Activated naive CD8-positive, alpha-beta T cell treated with anti-CD3 and anti-CD28 coated beads for 36 hours (primary cell): ENCODE data around the gene ENOX1. TPM values are rescaled to one million over a fixed set of nuclear protein-coding genes. Genes with fewer than 3 reads are reported as not detected.

ENCODE experiments used
- DNase-seq: peaks from one replicate; pipeline ENCODE4 v3.0.0; 2021
- H3K27ac Mint-ChIP-seq: one replicate; pipeline ENCODE4 v1.8.0; 2022; ENCODE audit warnings: mild to moderate bottlenecking, moderate library complexity, mixed read lengths
- H3K27me3 Mint-ChIP-seq: one replicate; pipeline ENCODE4 v1.8.0; 2022; ENCODE audit warnings: mild to moderate bottlenecking, mixed read lengths
- H3K36me3 Mint-ChIP-seq: one replicate; pipeline ENCODE4 v1.8.0; 2021; ENCODE audit warnings: mild to moderate bottlenecking, mixed read lengths
- H3K4me1 Mint-ChIP-seq: one replicate; pipeline ENCODE4 v1.8.0; 2021; ENCODE audit warnings: mixed read lengths
- H3K4me3 Mint-ChIP-seq: one replicate; pipeline ENCODE4 v1.8.0; 2022; ENCODE audit warnings: mild to moderate bottlenecking, moderate library complexity, mixed read lengths
- H3K9me3 Mint-ChIP-seq: one replicate; pipeline ENCODE4 v1.8.0; 2022; ENCODE audit warnings: mixed read lengths
- total RNA-seq, 2 experiments: library from RNA; stranded (reverse); gene quantifications; one replicate each; pipeline ENCODE4 v1.2.3, GENCODE V29; 2021

Gene ENOX1
- total RNA-seq, 2 experiments from 2014 or later = not detected

DNA sequence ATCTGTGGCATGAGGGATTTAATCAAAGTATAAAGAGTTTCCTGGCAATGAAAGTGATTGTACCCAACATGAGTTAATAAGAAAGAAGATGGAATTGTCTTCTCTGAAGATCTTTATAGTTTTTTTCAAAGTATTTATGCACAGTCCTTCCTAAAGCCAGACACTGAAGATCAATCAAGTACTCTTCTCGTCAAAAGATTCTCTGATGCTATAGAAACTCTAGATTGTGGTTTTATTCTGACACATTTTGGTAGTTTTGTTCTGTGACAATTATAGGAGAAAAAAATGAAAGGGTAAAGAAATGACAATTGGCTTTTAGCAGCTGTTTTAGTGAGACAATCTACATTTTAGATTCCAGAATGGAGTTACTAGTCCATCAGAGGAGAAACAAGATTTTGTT lies 10.4 kb upstream of the ENOX1 start:
- Mint-ChIP-seq H3K27me3 (peaks cover 40% of the 10 kb centered on the region), H3K9me3 (no peaks in the 10 kb centered on the region), H3K4me3 (no peak overlapping the region), H3K27ac (peak overlapping the region; percentile 8), H3K36me3 (no peaks in the 10 kb centered on the region), H3K4me1 (peaks cover 13% of the 10 kb centered on the region)
- DNase-seq = no peak

DNA sequence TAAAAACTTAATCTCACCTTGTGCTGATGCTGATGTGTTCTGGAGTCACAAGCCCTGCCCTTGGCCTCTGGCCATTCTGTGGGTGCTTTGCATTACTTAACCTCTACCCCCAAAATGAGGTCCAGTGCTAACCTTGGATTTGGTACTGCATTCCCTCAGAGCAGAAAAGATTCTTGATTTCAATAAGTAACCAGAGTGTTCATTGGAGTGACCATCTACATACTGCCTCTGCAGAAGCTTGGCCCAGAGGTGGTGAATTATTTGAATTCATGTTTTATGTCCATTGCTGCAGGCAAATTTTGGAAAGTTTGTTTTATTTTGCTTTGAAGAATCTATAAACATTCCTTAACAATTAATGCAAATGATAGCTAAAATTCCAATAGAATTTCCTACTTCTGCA lies 7.6 kb upstream of the ENOX1 start:
- H3K36me3 Mint-ChIP-seq = no peaks in the 10 kb centered on the region
- H3K4me1 Mint-ChIP-seq = peaks cover 13% of the 10 kb centered on the region
- H3K9me3 Mint-ChIP-seq = no peaks in the 10 kb centered on the region
- peaks cover 52% of the 10 kb centered on the region for H3K27me3 Mint-ChIP-seq
- no peak overlapping the region for H3K4me3 Mint-ChIP-seq
- H3K27ac Mint-ChIP-seq = no peak overlapping the region
- no peak for DNase-seq

DNA sequence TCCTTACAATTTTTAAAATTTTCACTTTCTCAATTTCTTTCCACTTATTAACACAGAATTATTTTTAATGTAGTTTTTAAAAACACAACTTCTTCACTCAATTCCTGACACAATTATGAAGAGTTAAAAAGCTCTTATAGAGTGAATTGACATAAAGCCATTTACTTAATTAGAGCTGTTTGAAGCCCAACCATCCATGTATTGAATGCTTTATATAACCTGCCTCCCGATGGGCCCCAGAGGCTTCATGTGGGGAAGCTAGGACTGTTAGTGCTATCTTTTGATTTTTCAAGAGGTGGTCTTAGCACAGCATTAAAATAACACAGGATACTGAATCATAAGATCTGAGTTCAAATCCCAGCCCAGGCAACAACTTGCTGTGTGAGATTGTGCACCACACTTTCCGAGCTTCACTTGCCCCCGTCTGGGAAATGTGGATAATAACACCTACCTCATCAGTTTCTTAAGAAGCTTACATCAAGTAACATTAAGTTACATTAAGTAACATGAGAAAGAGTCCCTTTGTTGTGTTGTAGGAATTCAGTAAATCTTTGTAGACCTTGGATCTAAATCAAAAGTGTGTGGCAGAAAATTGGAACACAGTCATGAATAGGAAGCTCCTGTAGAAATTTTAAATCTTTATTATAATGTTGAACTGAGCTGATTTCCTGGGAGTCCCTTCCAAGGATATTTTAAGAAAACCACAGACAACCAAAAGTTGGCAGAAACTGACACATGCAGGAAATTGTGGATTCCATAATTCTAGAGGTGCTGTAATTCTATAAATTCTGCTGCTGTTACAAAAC lies 5.5 kb upstream of the ENOX1 start:
- H3K27me3 Mint-ChIP-seq = peaks cover 59% of the 10 kb centered on the region
- H3K27ac Mint-ChIP-seq = no peak overlapping the region
- no peak overlapping the region for H3K4me3 Mint-ChIP-seq
- DNase-seq = no peak
- no peaks in the 10 kb centered on the region for H3K36me3 Mint-ChIP-seq
- H3K4me1 Mint-ChIP-seq = peaks cover 11% of the 10 kb centered on the region
- no peaks in the 10 kb centered on the region for H3K9me3 Mint-ChIP-seq

DNA sequence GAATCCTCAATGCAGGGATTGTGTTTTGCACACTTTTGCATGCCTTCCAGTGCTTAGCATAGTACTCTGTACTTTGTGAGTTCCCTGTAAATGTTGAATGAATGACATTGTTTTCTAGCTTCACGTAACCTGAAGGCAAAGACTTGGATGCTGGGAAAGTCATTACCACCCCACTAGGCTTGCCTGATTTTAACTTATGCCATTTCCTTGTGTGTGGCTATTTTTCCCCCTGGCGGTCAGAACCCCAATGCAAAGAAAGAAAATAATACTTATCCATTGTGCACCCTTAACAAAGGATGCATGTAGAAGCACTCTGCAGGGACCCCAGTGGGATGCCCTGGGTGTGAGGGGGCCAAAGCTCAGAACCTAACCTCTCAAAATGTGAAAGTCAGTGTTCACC lies 1.2 kb upstream of the ENOX1 start:
- peaks cover 70% of the 10 kb centered on the region for H3K27me3 Mint-ChIP-seq
- H3K27ac Mint-ChIP-seq = no peak overlapping the region
- peak overlapping the region; percentile 7 for H3K4me3 Mint-ChIP-seq
- H3K4me1 Mint-ChIP-seq = peaks cover 2% of the 10 kb centered on the region
- DNase-seq = no peak
- H3K36me3 Mint-ChIP-seq = no peaks in the 10 kb centered on the region
- no peaks in the 10 kb centered on the region for H3K9me3 Mint-ChIP-seq

DNA sequence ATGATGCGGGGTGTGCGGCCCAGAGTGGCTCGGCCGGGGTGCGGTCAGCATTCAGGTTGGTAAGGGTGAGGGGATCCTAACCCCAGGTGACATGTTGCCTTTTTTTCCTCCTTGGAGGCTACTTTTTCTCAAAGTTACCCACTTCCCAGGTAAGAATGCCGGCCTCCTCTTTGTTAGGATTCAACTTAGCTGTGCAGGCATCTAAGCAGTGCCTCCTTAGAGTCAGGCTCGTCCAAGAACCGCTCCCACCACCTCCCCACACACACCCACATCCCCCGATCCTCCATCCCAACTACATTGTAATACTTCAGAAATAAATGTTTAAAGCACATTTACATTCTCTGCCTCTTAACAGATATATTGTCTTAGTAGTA lies 733 bp upstream of the ENOX1 start:
- peaks cover 65% of the 10 kb centered on the region for H3K27me3 Mint-ChIP-seq

DNA sequence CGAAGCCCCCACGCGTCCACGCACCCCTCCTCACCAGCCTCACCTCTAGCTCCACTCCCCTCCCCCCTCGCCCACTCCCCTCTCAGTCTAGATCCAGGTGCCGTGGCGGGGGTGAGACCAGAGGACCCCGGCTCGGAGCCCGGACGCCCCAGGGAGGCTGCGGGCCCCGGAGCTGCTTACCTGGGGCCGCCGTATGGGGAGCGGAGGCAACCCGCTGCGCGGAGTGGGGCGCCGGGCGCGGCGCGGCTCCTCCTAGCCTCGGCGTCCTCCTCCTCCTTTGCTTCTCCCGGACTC lies 353 bp downstream of the ENOX1 start:
- Mint-ChIP-seq H3K4me3 (no peak overlapping the region), H3K27me3 (peaks cover 66% of the 10 kb centered on the region), H3K4me1 (peaks cover 2% of the 10 kb centered on the region), H3K9me3 (no peaks in the 10 kb centered on the region), H3K27ac (no peak overlapping the region), H3K36me3 (no peaks in the 10 kb centered on the region)
- no peak for DNase-seq

More for the DNA sequence above, 733 bp upstream of the ENOX1 start:
- peaks cover 2% of the 10 kb centered on the region for H3K4me1 Mint-ChIP-seq
- peak overlapping the region; percentile 59 for H3K4me3 Mint-ChIP-seq
- H3K9me3 Mint-ChIP-seq = no peaks in the 10 kb centered on the region
- no peak for DNase-seq
- H3K27ac Mint-ChIP-seq = no peak overlapping the region
- no peaks in the 10 kb centered on the region for H3K36me3 Mint-ChIP-seq

DNA sequence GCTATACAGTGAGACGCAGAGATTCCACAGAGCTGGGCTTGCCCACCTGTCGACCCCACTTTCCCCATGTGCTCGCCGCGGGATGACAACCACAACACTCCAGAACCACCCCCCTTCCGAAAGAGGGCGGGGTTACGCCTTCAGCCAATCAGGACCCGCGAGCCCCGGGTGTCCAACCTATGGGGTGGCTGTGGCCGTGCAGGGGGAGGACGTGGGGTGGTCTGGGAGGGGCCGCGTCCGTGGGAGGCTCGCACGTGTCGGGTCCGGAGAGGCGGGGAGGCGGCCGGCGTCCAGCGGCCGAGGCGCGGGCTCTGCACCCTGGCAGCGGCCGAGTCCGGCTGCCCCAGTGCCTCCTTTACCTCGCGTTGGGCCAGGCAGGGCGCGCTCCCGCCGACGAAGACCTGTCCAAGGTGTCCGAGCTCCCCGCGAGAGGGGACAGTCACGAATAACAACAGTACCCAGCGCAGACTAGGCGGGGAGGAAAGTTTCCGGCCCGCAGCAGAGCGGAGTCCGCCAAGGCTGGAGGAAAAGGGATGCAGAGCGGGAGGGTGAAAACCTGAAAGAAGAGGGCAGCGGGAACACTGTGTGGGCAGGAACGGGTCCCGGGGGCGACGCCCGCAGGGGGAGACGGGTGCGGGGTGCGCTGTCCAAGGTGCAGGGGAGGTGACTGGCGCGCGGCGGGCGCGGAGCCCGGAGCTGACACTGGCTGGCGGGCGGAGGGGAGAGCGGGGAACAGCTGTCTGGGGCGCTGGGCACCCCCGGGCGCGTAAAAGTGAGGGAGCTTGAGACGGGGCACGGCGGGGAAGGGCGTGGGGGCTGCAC lies 911 bp downstream of the ENOX1 start:
- no peak overlapping the region for H3K27ac Mint-ChIP-seq
- H3K4me3 Mint-ChIP-seq = peak overlapping the region; percentile 75
- H3K36me3 Mint-ChIP-seq = no peaks in the 10 kb centered on the region
- peaks cover 67% of the 10 kb centered on the region for H3K27me3 Mint-ChIP-seq
- DNase-seq = peak; percentile 38
- peaks cover 2% of the 10 kb centered on the region for H3K4me1 Mint-ChIP-seq
- no peaks in the 10 kb centered on the region for H3K9me3 Mint-ChIP-seq

DNA sequence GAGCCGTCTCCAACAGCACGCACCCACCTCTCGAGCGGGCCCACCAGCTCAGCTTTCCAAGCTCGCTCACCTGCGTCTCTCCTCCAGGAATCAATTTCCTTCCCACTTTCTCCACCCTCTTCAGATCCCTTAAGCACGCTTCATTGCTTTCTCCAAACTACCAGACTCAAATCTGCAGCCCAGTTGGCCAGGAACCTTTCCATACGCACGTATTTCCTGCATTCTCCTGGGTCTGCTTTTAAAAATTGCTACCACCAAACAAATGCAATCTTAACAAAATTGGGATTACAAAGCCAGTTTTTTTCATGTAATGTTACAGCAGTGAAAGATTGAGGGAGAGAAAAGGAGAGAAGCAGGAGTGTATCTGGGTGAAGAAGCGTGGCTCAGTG lies 1.5 kb downstream of the ENOX1 start:
- Mint-ChIP-seq H3K4me1 (peaks cover 2% of the 10 kb centered on the region), H3K27me3 (peaks cover 63% of the 10 kb centered on the region), H3K27ac (no peak overlapping the region), H3K4me3 (peak overlapping the region; percentile 54), H3K9me3 (no peaks in the 10 kb centered on the region), H3K36me3 (no peaks in the 10 kb centered on the region)
- DNase-seq = no peak

DNA sequence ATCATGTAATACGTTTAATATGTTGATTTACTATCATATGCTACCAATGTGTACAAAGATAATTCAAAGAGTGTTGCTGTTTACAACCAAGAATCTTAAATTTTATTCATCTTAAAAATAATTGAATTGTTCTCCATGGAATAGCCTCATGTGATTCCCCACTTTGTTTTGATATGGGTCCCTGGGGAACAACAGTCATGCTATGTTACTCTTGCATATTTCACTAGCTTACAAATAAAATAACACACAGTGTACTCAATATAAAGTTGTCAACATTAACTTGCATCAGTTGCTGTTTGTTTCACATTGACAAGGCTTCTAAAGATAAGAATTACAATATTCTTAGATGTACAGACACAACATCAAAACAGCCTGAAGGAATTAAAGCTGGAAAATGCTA lies 2.3 kb downstream of the ENOX1 start:
- Mint-ChIP-seq H3K9me3 (no peaks in the 10 kb centered on the region), H3K4me1 (peaks cover 2% of the 10 kb centered on the region), H3K27me3 (peaks cover 63% of the 10 kb centered on the region), H3K27ac (no peak overlapping the region), H3K4me3 (no peak overlapping the region), H3K36me3 (no peaks in the 10 kb centered on the region)
- DNase-seq = no peak

DNA sequence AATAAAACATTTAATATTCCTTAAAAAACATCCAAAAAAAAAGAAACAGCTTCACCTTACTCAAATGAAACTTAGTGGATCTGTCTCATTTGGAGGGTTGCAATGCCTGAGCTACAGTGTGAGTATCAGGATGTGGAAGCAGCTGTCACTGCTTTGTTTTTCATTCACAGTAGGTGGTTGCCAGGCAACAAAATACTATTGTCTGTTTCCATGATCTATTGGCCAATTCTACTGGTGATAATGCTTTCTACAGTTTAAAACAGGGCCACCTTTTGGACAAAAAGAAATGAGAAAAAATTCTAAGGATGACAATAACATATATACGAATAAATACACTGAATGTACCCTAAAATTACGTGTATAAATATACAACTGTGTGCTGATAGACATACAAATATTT lies 3.0 kb downstream of the ENOX1 start:
- H3K27me3 Mint-ChIP-seq = peaks cover 59% of the 10 kb centered on the region
- no peaks in the 10 kb centered on the region for H3K9me3 Mint-ChIP-seq

DNA sequence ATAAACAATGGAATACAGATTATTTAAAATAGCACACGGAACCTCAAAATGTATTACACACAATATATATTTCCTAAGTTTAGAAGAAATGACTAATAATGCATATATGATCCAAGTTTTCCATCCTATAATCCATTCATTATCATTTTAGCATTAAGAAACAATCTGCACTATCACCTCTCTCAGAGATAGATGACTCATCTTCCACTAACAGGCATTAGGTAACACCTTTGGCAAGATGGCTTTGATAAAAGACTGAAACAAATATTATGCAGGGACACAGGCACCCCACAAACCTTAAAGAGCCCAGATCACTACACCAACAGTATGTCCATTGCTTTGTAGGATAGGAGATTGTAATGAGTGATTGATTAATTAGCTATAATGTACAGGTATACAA lies 4.1 kb downstream of the ENOX1 start:
- Mint-ChIP-seq H3K4me1 (peaks cover 2% of the 10 kb centered on the region), H3K9me3 (no peaks in the 10 kb centered on the region), H3K4me3 (no peak overlapping the region), H3K36me3 (no peaks in the 10 kb centered on the region), H3K27me3 (peaks cover 58% of the 10 kb centered on the region), H3K27ac (no peak overlapping the region)
- no peak for DNase-seq

More for the DNA sequence above, 3.0 kb downstream of the ENOX1 start:
- DNase-seq = no peak
- no peak overlapping the region for H3K4me3 Mint-ChIP-seq
- H3K36me3 Mint-ChIP-seq = no peaks in the 10 kb centered on the region
- H3K27ac Mint-ChIP-seq = no peak overlapping the region
- peaks cover 2% of the 10 kb centered on the region for H3K4me1 Mint-ChIP-seq

DNA sequence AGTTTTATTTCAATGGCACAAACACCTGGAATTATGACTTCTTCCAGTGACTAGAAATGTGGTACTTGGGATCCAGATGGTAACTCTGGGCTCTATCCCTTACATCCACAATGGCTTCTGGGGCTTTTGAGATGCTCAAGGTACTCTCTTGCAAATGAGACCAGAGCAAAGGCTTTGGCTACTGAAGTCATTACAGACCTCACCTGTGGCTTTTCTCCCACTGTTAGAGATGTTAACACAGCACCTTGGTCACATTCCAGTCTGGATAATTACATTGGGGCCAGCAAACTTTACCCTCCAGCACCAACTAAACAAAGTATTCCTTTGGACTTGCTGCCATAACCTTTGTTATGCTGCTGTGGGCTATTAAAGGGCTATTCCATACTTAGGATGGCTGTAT lies 6.1 kb downstream of the ENOX1 start:
- no peaks in the 10 kb centered on the region for H3K9me3 Mint-ChIP-seq
- no peaks in the 10 kb centered on the region for H3K36me3 Mint-ChIP-seq
- no peak overlapping the region for H3K27ac Mint-ChIP-seq
- no peak for DNase-seq
- peaks cover 45% of the 10 kb centered on the region for H3K27me3 Mint-ChIP-seq
- peaks cover 2% of the 10 kb centered on the region for H3K4me1 Mint-ChIP-seq
- no peak overlapping the region for H3K4me3 Mint-ChIP-seq

DNA sequence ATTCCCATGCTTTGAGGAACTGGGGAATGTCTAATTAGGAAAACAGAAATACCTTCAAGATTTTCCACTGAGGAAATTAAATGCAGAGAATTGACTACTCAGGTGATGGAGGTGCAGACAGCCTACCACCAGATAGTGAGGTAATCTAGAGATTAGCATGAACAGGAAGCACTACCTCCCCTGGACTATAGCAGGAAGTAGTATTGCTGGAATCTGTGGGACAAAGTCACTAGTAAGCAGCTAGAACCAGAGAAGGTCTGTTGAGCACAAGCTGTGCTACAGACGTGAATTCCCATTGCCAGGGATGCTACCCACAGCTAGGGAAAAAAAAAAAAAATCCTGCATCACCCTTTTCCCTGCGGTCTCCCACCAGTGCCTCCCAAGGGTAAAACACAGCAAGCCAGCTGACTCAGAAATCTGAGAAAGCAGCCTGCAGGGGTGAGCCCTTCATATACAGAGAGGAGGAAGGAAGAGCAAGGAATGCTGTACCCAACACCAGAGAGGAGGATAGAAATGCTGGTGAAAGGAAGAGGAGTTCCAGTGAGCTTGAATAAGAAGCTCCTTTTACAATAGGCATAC lies 10.2 kb downstream of the ENOX1 start:
- peaks cover 29% of the 10 kb centered on the region for H3K27me3 Mint-ChIP-seq
- no peaks in the 10 kb centered on the region for H3K36me3 Mint-ChIP-seq
- no peaks in the 10 kb centered on the region for H3K9me3 Mint-ChIP-seq
- no peak overlapping the region for H3K27ac Mint-ChIP-seq
- DNase-seq = no peak
- no peak overlapping the region for H3K4me3 Mint-ChIP-seq
- H3K4me1 Mint-ChIP-seq = no peaks in the 10 kb centered on the region

DNA sequence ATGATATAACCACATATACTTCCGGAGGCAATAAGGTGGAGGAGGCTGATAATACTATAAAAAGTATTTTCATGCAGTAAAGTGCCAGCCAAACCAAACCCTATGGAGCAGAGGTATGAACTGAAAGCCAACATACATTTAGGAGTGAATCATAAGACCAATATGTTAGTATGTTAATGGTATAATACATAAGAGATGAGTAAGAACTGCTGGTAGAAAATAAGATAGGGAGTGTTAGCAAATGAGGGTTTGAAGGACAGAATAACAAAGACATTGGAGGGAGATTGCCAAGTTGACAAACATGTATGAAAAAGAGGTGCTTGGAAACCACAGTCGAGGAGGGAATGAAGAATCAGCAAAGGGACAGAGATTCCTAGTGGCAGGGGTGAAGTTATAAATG lies 10.8 kb downstream of the ENOX1 start:
- DNase-seq = no peak
- no peaks in the 10 kb centered on the region for H3K9me3 Mint-ChIP-seq
- H3K36me3 Mint-ChIP-seq = no peaks in the 10 kb centered on the region
- no peaks in the 10 kb centered on the region for H3K4me1 Mint-ChIP-seq
- H3K27ac Mint-ChIP-seq = no peak overlapping the region
- no peak overlapping the region for H3K4me3 Mint-ChIP-seq
- peaks cover 25% of the 10 kb centered on the region for H3K27me3 Mint-ChIP-seq

DNA sequence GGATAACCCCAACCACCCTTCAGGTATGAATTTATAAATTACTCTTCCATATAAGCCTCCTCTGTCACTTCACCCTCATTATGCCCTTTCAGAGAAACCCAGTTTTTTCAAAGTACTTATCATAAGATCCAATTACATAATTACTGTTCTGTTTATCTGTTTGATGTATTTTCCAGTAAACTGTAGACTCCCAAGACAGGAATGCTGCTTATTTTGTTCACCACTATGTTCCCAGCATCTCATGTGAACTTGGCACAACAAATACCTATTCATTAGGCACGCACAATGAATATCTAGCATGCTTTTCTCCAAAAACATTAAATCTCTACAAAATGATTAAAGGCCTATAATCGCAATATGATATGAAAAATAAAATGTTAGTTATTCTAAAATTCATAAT lies 13.2 kb downstream of the ENOX1 start:
- no peak for DNase-seq
- Mint-ChIP-seq H3K4me3 (no peak overlapping the region), H3K27me3 (peaks cover 16% of the 10 kb centered on the region), H3K9me3 (no peaks in the 10 kb centered on the region), H3K36me3 (no peaks in the 10 kb centered on the region), H3K27ac (no peak overlapping the region), H3K4me1 (peaks cover 2% of the 10 kb centered on the region)
